ENCODE data around the gene PIKFYVE.

- TF ChIP-seq CTCF (IDR thresholded peaks at IDR 0.05) (no peak), POLR2A (IDR thresholded peaks at IDR 0.05) (no peak)
These were observed 118.6 kb downstream of the PIKFYVE start for GRCh38 chr2:208384637-208385036.

Data from right lobe of liver (tissue), 4 donors.